Neuronal stem cell (in vitro differentiated cells): ENCODE results near the gene HSF5.

Source experiments
- DNase-seq: peaks from one replicate; pipeline ENCODE4 v3.0.0-alpha.2; 2013; ENCODE audit warnings: low spot score
- H2AFZ ChIP-seq: one replicate; pipeline ENCODE4 v1.6.1; 2013; ENCODE audit warnings: mild to moderate bottlenecking, low read length, inconsistent platforms
- H2AK5ac ChIP-seq: 2 replicates; pipeline ENCODE4 v1.6.1; 2013; ENCODE audit warnings: low read depth, mild to moderate bottlenecking, inconsistent platforms, low read length, moderate library complexity, mixed read lengths
- H2BK120ac ChIP-seq: 2 replicates; pipeline ENCODE4 v1.6.1; 2013; ENCODE audit warnings: low read depth, mild to moderate bottlenecking, inconsistent platforms, low read length, moderate library complexity, mixed read lengths
- H2BK12ac ChIP-seq: one replicate; pipeline ENCODE4 v1.6.1; 2013; ENCODE audit warnings: low read length, inconsistent platforms
- H2BK15ac ChIP-seq: 2 replicates; pipeline ENCODE4 v1.6.1; 2013; ENCODE audit warnings: mild to moderate bottlenecking, low read length, inconsistent platforms, mixed read lengths
- H2BK5ac ChIP-seq: one replicate; pipeline ENCODE4 v1.6.1; 2013; ENCODE audit warnings: inconsistent platforms, mild to moderate bottlenecking, low read length, moderate library complexity
- H3K14ac ChIP-seq: one replicate; pipeline ENCODE4 v1.6.1; 2013; ENCODE audit warnings: low read length, inconsistent platforms
- H3K18ac ChIP-seq: 2 replicates; pipeline ENCODE4 v1.6.1; 2013; ENCODE audit warnings: low read length, inconsistent platforms
- H3K23ac ChIP-seq: 2 replicates; pipeline ENCODE4 v1.6.1; 2013; ENCODE audit warnings: low read depth, mild to moderate bottlenecking, mixed read lengths, low read length, inconsistent platforms; ENCODE audit not compliant: poor library complexity
- H3K27ac ChIP-seq: replicated peaks from 3 replicates; pipeline ENCODE4 v1.5.1; 2013; ENCODE audit warnings: low read length, inconsistent platforms
- H3K27me3 ChIP-seq, 3 experiments: 2 replicates each; pipeline ENCODE4 v1.6.1; 2013; ENCODE audit warnings: low read length in 3 of 3, mild to moderate bottlenecking in 2 of 3, inconsistent platforms in 1 of 3, low read depth in 1 of 3, mixed read lengths in 1 of 3, moderate library complexity in 1 of 3; ENCODE audit not compliant: control insufficient read depth in 3 of 3, insufficient read depth in 3 of 3
- H3K36me3 ChIP-seq, 2 donors: replicated peaks in 1 of 2; 2 replicates each; pipeline ENCODE4 v1.6.1; 2013; ENCODE audit warnings: low read length in 2 of 2; ENCODE audit not compliant: control insufficient read depth in 2 of 2, insufficient read depth in 2 of 2
- H3K4ac ChIP-seq: 2 replicates; pipeline ENCODE4 v1.6.1; 2013; ENCODE audit warnings: inconsistent platforms, mild to moderate bottlenecking, low read length, moderate library complexity
- H3K4me1 ChIP-seq, 2 donors: 1 replicate in 1 of 2; 2 replicates in 1 of 2; pipeline ENCODE4 v1.6.1; 2013; ENCODE audit warnings: low read length in 2 of 2, low read depth in 1 of 2; ENCODE audit not compliant: control insufficient read depth in 2 of 2, insufficient read depth in 1 of 2
- H3K4me2 ChIP-seq: one replicate; pipeline ENCODE4 v1.6.1; 2013; ENCODE audit warnings: mild to moderate bottlenecking, low read length, inconsistent platforms; ENCODE audit not compliant: insufficient read depth, poor library complexity, severe bottlenecking
- H3K4me3 ChIP-seq, 2 donors: 2 replicates each; pipeline ENCODE4 v1.5.1; 2013; ENCODE audit warnings: low read length in 2 of 2, mild to moderate bottlenecking in 2 of 2, inconsistent platforms in 1 of 2, moderate library complexity in 1 of 2
- H3K79me1 ChIP-seq: one replicate; pipeline ENCODE4 v1.6.1; 2013; ENCODE audit warnings: low read depth, mild to moderate bottlenecking, inconsistent platforms, low read length, moderate library complexity
- H3K9ac ChIP-seq: one replicate; pipeline ENCODE4 v1.6.1; 2013; ENCODE audit warnings: mild to moderate bottlenecking, low read depth, low read length, inconsistent platforms; ENCODE audit not compliant: poor library complexity
- H3K9me3 ChIP-seq, 2 donors: replicated peaks in 1 of 2; 2 replicates each; pipeline versions ENCODE3 to v1.6.1; 2013; ENCODE audit warnings: low read length in 2 of 2, mild to moderate bottlenecking in 2 of 2, inconsistent platforms in 1 of 2, low read depth in 1 of 2, mixed read lengths in 1 of 2, moderate library complexity in 1 of 2; ENCODE audit not compliant: control insufficient read depth in 2 of 2, insufficient read depth in 1 of 2
- H4K8ac ChIP-seq: one replicate; pipeline ENCODE4 v1.6.1; 2013; ENCODE audit warnings: low read depth, mild to moderate bottlenecking, inconsistent platforms, low read length, moderate library complexity
- H4K91ac ChIP-seq: one replicate; pipeline ENCODE4 v1.6.1; 2013; ENCODE audit warnings: low read length, low read depth, mild to moderate bottlenecking, inconsistent platforms; ENCODE audit not compliant: poor library complexity
- WGBS, 2 donors: extraction: QIAGEN DNeasy Blood & Tissue Kit; methylation state at CpG; one replicate each; pipeline ENCODE4 v1.1.7; 2013; ENCODE audit warnings: missing lambda C conversion rate in 2 of 2, mixed read lengths in 1 of 2; ENCODE audit not compliant: insufficient read length in 2 of 2, insufficient replicate concordance in 1 of 2; ENCODE audit errors: extremely low coverage in 2 of 2; 5-methylcytosine and 5-hydroxymethylcytosine counted together

Gene HSF5

DNA sequence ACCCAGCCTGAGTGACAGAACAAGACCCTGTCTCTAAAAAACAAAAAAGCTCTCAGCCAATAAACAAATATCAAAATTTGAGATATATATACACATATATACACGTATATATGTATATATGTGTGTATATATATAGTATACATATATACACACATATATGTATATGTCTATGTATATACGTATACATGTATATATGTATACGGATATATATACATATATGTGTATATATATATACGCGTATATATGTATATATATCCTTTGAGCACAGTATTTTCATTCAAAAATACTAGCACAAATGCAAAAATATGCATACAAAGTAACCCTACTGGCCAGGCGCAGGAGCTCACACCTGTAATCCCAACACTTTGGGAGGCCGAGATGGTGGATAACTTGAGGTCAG, 13.2 kb upstream of the HSF5 start:
- no peaks in the 10 kb centered on the region for H3K79me1 ChIP-seq
- no peak for DNase-seq
- H3K4ac ChIP-seq: no peak overlapping the region
- no peak overlapping the region for H3K4me3 ChIP-seq
- H2BK5ac ChIP-seq: no peak overlapping the region
- no CpG with 5 or more reads among the region's 7 CpGs for WGBS, 2 donors
- H4K8ac ChIP-seq: no peak overlapping the region
- H2BK12ac ChIP-seq: no peak overlapping the region
- H3K27me3 ChIP-seq: no peaks in the 10 kb centered on the region
- H3K27ac ChIP-seq: no peak overlapping the region
- H2BK120ac ChIP-seq: no peak overlapping the region
- no peak overlapping the region for H3K4me2 ChIP-seq
- peaks cover 27 to 96% of the 10 kb centered on the region in 2 donors for H3K36me3 ChIP-seq
- no peak overlapping the region for H2BK15ac ChIP-seq
- no peaks in the 10 kb centered on the region for H3K9me3 ChIP-seq
- H3K14ac ChIP-seq: no peak overlapping the region
- H2AK5ac ChIP-seq: no peak overlapping the region
- no peak overlapping the region for H2AFZ ChIP-seq
- H4K91ac ChIP-seq: no peak overlapping the region
- H3K23ac ChIP-seq: no peak overlapping the region
- H3K9ac ChIP-seq: no peak overlapping the region
- H3K4me1 ChIP-seq: no peaks in the 10 kb centered on the region
- no peak overlapping the region for H3K18ac ChIP-seq

DNA sequence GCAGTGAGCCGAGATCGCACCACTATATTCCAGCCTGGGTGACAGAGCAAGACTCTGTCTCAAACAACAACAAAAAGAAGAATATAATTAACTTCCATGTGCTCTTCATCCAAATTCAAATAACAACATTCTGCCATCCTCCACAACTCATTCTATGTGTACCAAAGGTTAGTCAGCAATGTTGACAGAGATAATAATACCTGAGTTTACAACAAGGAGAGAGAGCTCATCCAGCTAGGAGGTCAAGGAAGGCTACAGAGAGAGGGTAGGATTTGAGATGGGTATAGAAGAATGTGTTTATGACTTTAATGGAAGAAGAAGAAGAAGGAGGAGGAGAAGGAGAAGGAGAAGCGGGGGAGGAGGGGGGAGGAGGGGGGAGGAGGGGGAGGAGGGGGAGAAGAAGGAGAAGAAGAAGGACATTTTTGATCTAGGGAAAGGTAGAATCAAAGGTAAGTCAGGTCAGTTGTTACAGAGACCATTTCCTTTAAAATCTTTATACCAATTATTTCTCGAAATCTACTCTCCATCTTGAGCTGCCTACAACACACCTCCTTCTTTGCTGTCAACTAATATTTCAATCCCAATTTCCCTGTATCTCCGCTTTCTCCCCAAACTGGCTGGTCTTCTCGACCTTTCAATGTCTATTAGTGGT, 10.1 kb upstream of the HSF5 start:
- 100% methylated on average over 1 of the region's 6 CpGs; no CpG with 5 or more reads in 1 of the 2 donors for WGBS, 2 donors
- H2BK120ac ChIP-seq: no peak overlapping the region
- H2BK12ac ChIP-seq: no peak overlapping the region
- H3K4me2 ChIP-seq: no peak overlapping the region
- H3K27me3 ChIP-seq: no peaks in the 10 kb centered on the region
- H4K91ac ChIP-seq: no peak overlapping the region
- no peaks in the 10 kb centered on the region for H3K9me3 ChIP-seq
- no peak overlapping the region for H2AFZ ChIP-seq
- H3K23ac ChIP-seq: no peak overlapping the region
- no peaks in the 10 kb centered on the region for H3K4me1 ChIP-seq
- no peak overlapping the region for H4K8ac ChIP-seq
- H3K27ac ChIP-seq: no peak overlapping the region
- H3K36me3 ChIP-seq: peaks cover 29 to 95% of the 10 kb centered on the region in 2 donors
- no peak overlapping the region for H2BK15ac ChIP-seq
- no peak overlapping the region for H2BK5ac ChIP-seq
- H3K79me1 ChIP-seq: no peaks in the 10 kb centered on the region
- no peak overlapping the region for H3K18ac ChIP-seq
- no peak overlapping the region for H3K14ac ChIP-seq
- no peak overlapping the region for H3K4ac ChIP-seq
- H3K4me3 ChIP-seq: no peak overlapping the region
- no peak for DNase-seq
- H3K9ac ChIP-seq: no peak overlapping the region
- H2AK5ac ChIP-seq: no peak overlapping the region

DNA sequence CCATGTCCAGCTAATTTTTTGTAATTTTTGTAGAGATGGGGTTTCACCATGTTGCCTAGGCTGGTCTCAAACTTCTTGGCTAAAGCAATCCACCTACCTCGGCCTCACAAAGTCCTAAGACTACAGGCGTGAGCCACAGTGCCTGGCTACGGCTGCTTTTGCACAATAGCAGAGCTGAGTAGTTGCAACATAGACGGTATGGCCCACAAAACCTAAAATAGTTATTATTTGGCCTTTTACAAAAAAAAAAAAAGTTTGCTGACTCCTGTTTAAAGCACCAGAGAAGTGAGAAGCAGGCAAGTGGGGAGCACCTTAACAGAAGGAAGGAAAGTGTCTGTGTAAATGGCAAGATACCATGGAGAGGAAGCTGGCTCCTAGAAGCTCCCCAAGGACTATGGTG, 5.3 kb upstream of the HSF5 start:
- Histone ChIP-seq H2BK5ac (no peak overlapping the region), H2BK15ac (no peak overlapping the region), H3K18ac (no peak overlapping the region), H3K36me3 (peaks cover 50 to 99% of the 10 kb centered on the region in 2 donors), H3K27me3 (no peaks in the 10 kb centered on the region), H3K23ac (no peak overlapping the region), H3K27ac (no peak overlapping the region), H2BK120ac (no peak overlapping the region), H4K91ac (no peak overlapping the region), H3K4ac (no peak overlapping the region), H3K4me3 (no peak overlapping the region), H3K79me1 (no peaks in the 10 kb centered on the region), H2BK12ac (no peak overlapping the region), H4K8ac (no peak overlapping the region), H3K9me3 (peaks cover 0 to 2% of the 10 kb centered on the region in 2 donors), H3K4me2 (no peak overlapping the region), H2AFZ (no peak overlapping the region), H3K14ac (no peak overlapping the region), H2AK5ac (no peak overlapping the region), H3K9ac (no peak overlapping the region), H3K4me1 (no peaks in the 10 kb centered on the region)
- WGBS, 2 donors: no CpG with 5 or more reads among the region's 4 CpGs
- DNase-seq: no peak

DNA sequence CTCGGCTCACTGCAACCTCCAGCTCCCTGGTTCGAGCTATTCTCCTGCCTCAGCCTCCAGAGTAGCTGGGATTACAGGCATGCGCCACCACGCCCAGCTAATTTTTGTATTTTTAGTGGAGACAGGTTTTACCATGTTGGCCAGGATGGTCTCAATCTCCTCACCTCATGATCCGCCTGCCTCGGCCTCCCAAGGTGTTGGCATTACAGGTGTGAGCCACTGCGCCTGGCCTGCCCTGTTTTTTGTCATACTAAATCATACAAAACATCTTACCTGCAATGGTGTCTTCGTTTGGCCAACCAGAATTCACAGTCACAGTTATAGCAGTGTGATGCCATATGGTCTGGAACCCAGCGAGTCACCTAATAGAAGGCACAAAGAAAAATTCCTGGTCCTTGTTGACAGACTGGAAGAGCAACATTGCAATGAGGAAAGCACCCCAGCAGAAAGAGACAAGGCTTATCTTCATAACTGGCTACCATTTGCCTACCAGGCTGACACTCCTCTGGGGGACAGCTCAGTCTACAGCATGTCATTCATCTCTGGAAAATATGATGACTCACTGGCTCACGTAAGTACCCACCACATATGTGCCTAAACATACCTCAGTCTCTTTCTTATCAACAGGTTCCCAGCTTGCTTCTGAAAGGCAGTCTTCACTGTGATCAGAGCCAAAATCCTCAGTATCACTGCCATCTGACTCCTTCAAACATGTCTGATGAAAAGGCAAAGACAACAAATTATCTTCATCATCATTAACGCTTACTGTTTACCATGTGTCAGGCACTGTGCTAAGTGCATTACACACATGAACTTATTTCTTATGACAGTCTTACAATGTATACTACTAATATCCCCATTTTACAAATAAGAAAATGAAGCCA, 4.3 kb upstream of the HSF5 start:
- H2AK5ac ChIP-seq: no peak overlapping the region
- no peak for DNase-seq
- no peak overlapping the region for H3K4me2 ChIP-seq
- H3K23ac ChIP-seq: no peak overlapping the region
- H3K36me3 ChIP-seq: peaks cover 51 to 90% of the 10 kb centered on the region in 2 donors
- no peak overlapping the region for H4K91ac ChIP-seq
- H3K18ac ChIP-seq: no peak overlapping the region
- H3K14ac ChIP-seq: no peak overlapping the region
- H2BK15ac ChIP-seq: no peak overlapping the region
- H2BK5ac ChIP-seq: no peak overlapping the region
- no peak overlapping the region for H2BK120ac ChIP-seq
- no peak overlapping the region for H3K27ac ChIP-seq
- no peak overlapping the region for H3K4me3 ChIP-seq
- H3K4me1 ChIP-seq: no peaks in the 10 kb centered on the region
- no peaks in the 10 kb centered on the region for H3K27me3 ChIP-seq
- peaks cover 0 to 2% of the 10 kb centered on the region in 2 donors for H3K9me3 ChIP-seq
- no peak overlapping the region for H3K4ac ChIP-seq
- WGBS, 2 donors: no CpG with 5 or more reads among the region's 11 CpGs
- no peak overlapping the region for H4K8ac ChIP-seq
- no peak overlapping the region for H2BK12ac ChIP-seq
- H3K79me1 ChIP-seq: no peaks in the 10 kb centered on the region
- H3K9ac ChIP-seq: no peak overlapping the region
- no peak overlapping the region for H2AFZ ChIP-seq
